Measurements from ENCODE around the gene DCXR.

DCXR gene

GRCh38 chr17:82003411-82004381 lies 33.8 kb downstream of the DCXR start:
- no peak overlapping the region for H3K27ac ChIP-seq
- peak; percentile 59 for DNase-seq (ENCODE audit: low read depth, low spot score)

DNA sequence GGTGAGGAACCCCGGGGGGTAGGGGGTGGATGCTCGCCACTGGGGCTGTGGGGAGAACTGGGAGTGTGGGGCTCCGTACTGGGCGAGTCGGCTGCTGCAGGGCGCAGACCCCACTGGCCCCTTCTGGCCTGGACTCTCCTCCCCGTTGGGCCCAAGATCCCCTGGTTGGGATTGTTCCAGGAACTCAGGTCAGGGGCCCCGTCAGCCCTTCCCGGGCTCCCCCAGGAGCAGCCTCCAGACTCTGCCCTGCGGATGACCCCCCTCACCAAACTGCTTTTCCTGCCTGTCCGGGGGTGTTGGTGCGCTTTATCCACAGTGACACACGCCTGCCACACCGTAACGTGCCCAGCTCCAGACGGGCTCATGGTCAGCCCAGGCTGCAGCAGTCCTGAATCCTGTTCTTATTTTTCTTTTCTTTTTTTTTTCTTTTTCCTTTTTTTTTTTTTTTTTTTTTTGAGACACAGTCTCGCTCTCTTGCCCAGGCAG lies 35.9 kb downstream of the DCXR start:
- H3K27ac ChIP-seq = no peak overlapping the region
- no peak for DNase-seq (ENCODE audit: low read depth, low spot score)

DNA sequence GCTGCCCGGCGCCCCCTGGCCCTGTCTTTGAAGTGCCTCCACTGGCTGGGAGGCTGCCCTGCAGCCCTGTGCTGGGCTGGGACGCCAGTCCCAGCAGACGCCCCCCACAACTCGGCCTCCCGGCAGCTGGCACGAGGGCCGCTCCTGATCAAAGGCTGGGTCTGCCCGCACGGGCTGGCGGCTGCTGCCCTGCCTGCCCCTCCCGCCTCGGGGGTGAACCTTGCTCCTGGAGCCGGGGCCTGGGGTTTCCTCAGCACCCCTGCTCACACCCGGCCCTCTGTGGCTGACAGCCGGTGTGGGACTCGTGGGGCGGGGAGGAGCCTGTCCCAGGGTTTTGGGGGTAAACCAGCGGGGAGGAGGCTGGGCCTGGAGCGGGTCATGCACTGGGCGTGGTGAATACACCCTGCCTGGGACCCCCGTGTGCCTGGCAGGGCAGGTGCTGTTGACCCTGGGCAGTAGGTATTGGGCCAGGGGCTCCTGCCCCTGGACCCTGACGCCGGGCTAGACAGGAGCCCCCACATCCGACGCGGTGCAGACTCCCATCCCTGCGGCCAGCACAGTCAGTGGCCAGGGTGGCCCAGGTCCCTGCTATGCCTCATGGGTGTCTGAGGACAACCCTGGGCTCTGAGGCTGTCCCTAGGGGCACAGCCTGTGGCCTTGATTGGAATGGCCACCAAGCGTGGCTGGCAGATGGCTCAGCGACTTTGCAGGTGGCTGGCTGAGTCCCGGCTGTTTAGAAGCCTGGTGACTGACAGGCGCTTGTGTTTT lies 36.5 kb downstream of the DCXR start:
- DNase-seq (ENCODE audit: low read depth, low spot score) = no peak
- H3K27ac ChIP-seq = no peak overlapping the region

- H3K27ac ChIP-seq = no peak overlapping the region
- DNase-seq (ENCODE audit: low read depth, low spot score) = no peak
These were observed 37.3 kb downstream of the DCXR start for GRCh38 chr17:81999976-82000802.

DNA sequence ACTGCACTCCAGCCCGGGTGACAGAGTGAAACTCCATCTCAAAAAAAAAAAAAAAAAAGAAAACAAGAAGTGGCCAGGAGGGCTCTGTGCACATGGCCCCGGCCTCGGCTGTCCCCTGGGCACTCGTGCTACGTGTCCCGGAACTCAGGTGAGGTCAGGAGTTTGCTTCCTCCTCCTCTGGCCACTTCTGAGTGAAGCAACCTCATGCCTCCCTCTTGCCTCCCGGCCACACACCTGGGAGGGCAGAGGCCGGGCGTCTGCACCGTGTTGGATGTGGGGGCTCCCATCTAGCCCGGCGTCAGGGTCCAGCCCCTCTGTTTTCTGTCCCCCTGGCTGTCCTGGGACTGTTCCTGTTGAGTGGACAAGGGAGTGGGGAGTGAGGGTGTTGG lies 37.9 kb downstream of the DCXR start:
- DNase-seq (ENCODE audit: low read depth, low spot score) = no peak
- H3K27ac ChIP-seq = no peak overlapping the region

- no peak overlapping the region for H3K27ac ChIP-seq
- no peak for DNase-seq (ENCODE audit: low read depth, low spot score)
These were observed 38.6 kb downstream of the DCXR start for GRCh38 chr17:81998691-81999438.

GRCh38 chr17:81998212-81998611 lies 39.3 kb downstream of the DCXR start:
- no peak for DNase-seq (ENCODE audit: low read depth, low spot score)
- no peak overlapping the region for H3K27ac ChIP-seq

GRCh38 chr17:81996757-81997441 lies 40.6 kb downstream of the DCXR start:
- H3K27ac ChIP-seq = no peak overlapping the region
- DNase-seq (ENCODE audit: low read depth, low spot score) = no peak

GRCh38 chr17:81996232-81996756 lies 41.2 kb downstream of the DCXR start:
- no peak overlapping the region for H3K27ac ChIP-seq
- DNase-seq (ENCODE audit: low read depth, low spot score) = no peak

DNA sequence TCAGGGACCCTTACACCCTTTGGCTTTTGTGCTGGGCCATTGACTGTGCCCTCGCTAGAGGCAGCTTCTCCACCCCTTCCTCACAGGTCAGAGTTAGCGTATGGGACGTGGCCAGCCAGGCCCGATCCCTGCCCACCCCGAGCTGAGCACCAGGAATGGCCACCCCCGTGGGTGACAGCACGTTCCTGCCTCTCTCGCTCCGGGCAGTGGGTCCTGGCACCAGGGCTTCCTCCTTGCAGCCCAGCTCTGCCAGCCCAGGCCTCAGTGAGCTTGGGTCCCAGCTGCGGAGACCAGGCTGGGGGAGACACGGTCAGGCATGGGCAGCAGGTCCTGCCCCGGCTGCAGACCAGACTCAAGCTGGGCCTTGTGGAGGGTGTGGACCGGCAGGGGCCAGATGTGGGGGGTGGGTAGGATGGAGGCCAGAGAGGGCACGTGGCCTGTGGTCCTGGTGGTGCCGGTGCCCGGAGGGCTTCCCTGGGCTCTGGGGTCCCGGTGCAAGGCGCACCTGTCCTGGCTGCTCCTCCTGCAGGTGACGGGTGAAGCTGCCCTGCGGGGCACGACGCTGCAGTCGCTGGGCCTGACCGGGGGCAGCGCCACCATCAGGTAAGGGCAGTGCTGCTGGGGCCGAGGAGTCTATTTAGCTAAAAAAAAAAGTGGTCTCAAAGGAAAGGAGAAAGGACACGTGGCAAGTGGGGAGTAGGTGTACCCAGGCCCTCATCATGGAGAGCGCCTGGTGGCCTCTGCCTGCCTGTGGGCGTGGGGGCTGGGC lies 41.9 kb downstream of the DCXR start:
- no peak for DNase-seq (ENCODE audit: low read depth, low spot score)
- H3K27ac ChIP-seq = no peak overlapping the region

DNA sequence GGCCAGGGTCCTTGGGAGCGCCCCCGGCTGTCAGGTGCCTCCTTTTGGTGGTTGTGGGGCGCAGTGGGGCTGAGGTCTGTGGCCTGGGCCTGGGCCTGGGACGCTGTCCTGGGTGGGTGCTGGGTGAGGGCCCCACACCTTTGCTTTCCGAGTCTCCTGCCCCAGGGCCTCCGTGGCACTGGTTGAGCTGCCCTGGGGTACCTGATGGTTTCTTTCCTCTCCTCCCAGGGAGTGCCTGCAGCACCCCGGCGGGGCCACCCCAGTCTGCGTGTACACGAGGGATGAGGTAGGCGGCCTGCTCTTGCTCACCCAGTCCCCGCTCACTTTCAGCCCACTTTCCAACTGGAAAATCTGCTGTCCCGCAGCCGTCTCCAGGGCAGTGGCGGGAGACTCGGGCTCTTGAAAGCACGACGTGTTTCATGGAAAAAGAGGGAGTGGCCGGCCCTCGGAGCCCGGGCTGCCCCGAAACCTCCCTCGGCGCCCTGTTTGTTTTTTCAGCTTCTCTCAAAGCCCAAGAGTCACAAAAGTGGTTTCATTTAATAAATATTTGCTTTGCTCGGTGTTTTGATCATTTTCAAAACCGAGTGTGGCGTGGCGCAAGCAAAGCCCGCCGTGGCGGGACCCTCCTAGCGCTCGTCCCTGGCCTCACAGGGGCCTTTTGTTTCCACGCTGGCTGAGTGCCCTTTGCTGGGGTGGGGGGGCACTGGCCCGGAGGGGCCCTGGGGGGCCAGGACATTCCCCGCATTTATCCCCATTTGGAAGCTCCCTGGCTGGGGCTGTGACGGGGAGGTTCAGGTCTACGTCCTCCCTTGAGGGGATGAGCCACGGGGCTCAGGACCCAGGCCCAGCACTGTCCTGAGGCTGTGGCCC lies 42.7 kb downstream of the DCXR start:
- no peak for DNase-seq (ENCODE audit: low read depth, low spot score)

GRCh38 chr17:81993729-81994592 lies 43.5 kb downstream of the DCXR start:
- no peak overlapping the region for H3K27ac ChIP-seq
- DNase-seq (ENCODE audit: low read depth, low spot score) = no peak

More for the DNA sequence above, 42.7 kb downstream of the DCXR start:
- no peak overlapping the region for H3K27ac ChIP-seq

DNA sequence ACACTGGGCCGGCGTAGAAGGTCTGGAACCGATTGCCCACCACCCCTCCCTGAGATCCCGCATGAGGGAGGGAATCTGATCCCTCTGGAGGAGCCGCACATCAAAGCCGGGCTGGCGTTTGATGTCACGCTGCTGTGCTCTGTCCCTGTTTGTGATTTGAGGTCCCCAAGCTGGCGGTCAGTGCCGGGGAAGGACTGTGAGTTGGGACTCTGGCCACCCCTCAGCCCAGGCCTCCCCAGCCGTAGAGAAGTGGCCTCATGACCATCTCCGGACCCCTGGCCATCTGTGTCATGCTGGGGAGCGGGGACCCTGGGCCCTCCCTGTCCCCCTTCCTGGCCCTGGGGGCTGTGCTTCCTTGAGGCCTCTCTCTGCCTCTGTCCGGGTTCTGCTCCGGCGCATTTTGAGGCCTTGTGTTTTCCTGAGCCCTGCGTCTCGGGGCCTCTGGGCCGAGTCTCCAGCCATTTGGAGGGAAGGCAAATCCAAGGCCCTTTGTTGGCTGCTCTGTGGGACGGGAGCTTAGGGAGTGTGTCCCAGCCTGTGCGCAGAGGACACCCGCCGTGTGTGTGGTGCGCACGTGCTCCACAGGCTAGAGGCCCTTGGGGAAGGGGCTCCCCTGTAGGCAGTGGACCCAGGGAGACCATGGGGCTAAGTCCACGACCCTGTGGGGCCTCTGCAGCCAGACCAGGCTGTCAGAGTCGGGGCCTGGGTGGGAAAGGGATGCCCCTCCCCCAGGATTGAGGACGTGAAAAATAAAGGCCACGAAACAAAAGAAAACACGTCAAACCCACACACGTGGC lies 45.0 kb downstream of the DCXR start:
- H3K27ac ChIP-seq = no peak overlapping the region
- no peak for DNase-seq (ENCODE audit: low read depth, low spot score)

DNA sequence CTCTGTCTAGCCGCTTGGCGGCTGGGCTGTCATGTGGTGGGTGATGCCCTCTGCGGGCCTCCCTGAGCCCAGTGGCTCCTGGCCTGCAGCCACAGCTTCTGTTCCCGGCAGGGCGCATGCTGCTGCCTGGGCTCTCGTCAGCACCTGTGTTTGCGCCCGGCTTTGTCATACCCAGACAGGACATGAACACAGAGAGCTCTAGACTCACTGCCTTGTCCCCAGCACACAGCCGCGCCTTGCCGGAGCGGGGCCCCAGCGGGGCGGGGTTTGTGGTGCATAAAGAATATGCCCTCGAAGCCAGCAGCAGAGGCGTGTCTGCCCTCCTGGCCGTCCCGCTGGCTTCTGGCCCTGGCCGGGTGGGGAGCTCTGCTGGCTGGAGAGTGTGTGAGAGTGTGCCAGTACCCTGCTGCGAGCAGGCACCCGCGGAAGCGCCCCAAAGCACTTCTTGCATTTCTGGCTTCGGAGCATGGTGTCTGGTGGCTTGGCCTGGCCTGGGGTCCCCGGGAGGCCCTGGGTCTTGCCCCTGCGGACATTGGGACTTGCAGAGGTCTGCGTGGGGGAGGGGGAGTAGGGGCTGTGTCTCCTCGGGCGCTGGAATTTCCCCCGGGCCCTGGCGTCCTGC lies 45.7 kb downstream of the DCXR start:
- H3K27ac ChIP-seq = peak overlapping the region; percentile 29
- DNase-seq (ENCODE audit: low read depth, low spot score) = peak; percentile 41
